Measurements from ENCODE around the gene GSDME. TPM values are rescaled to one million over a fixed set of nuclear protein-coding genes. Genes with fewer than 3 reads are reported as not detected.

Gene GSDME
- total and polyA plus RNA-seq, 4 donors, result 3.2 to 4.0 (median 3.7) TPM

DNA sequence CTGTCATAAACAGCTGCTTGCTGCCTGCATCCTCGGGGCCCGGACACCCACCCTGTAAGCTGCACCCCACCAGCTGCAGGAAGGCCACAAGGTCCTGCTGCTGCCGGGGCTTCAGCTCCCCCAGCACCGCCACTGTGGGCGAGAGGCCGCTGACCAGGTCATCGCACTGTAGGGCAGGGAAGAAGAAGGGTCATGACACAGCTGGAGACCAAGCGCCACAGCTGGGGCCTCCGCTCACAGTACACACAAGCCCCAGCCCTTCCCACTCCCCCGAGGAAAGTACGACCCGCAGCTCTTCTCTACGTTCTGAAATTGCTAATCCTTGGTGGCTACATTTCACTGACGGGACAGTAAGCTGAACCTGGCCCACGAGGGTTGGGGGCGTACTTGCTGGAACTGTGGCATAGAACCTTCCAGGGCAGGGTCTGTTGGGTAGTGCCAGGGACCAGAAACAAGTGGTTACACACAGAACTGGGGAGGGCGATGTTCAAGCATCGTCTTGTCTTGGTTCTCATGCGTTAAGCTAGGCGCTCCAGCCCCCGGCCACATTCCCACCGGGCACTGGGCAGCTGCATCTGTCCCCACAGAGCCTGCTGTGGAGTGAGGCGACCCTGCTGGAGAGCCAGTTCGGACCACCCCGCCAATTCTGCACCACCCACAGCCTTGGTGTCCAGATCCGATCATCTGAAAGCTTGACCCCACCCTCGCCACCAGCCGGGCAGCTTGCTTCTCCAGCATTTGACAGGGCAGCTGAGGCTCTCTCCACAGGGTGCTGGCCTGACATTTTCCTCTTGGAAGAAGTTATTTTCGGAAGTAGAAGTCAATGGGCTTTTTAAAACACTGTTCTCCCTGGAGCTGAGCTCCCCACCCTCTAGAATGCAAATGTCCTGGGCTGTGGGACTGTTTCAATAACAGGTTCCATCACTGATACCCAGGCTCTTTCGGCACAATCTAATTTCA is 50.8 kb downstream of the GSDME start:
- Histone ChIP-seq H3K4me1 (ENCODE audit: control insufficient read depth in 4 of 4, insufficient read depth in 4 of 4, low read length in 3 of 4) (no peaks in the 10 kb centered on the region), H3K9ac (ENCODE audit: low read depth in 1 of 2, low read length in 2 of 2) (no peak overlapping the region), H3K9me3 (ENCODE audit: control insufficient read depth in 4 of 4, low read length in 3 of 4) (no peaks in the 10 kb centered on the region), H3K27me3 (ENCODE audit: control insufficient read depth in 4 of 4, insufficient read depth in 4 of 4, low read length in 3 of 4) (no peaks in the 10 kb centered on the region), H3K27ac (ENCODE audit: low read depth in 1 of 2, low read length in 2 of 2) (no peak overlapping the region), H3K4me3 (ENCODE audit: low read depth in 1 of 3, low read length in 3 of 3) (no peak overlapping the region), H3K36me3 (ENCODE audit: control insufficient read depth in 4 of 4, insufficient read depth in 3 of 4, low read depth in 1 of 4, low read length in 3 of 4) (no peaks in the 10 kb centered on the region)
- TF ChIP-seq HNF4G (IDR thresholded peaks at IDR 0.05) (no peak), YY1 (IDR thresholded peaks at IDR 0.05) (no peak), SP1 (IDR thresholded peaks at IDR 0.05) (no peak), RAD21 (IDR thresholded peaks at IDR 0.05) (no peak), RXRA (IDR thresholded peaks at IDR 0.05) (peak; percentile 45 to 52)
- TF ChIP-seq, protein P1, sequence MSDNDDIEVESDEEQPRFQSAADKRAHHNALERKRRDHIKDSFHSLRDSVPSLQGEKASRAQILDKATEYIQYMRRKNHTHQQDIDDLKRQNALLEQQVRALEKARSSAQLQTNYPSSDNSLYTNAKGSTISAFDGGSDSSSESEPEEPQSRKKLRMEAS (IDR thresholded peaks at IDR 0.05), result no peak
- no peak for DNase-seq (ENCODE audit: low spot score)
- 90% methylated on average over 30 of the region's 30 CpGs for WGBS

GRCh38 chr7:24705461-24705954 is 51.8 kb downstream of the GSDME start:
- H3K9me3 ChIP-seq (ENCODE audit: control insufficient read depth in 4 of 4, low read length in 3 of 4), result no peaks in the 10 kb centered on the region
- no peaks in the 10 kb centered on the region for H3K36me3 ChIP-seq (ENCODE audit: control insufficient read depth in 4 of 4, insufficient read depth in 3 of 4, low read depth in 1 of 4, low read length in 3 of 4)
- no peak overlapping the region for H3K27ac ChIP-seq (ENCODE audit: low read depth in 1 of 2, low read length in 2 of 2)
- TF ChIP-seq EGR1 (IDR thresholded peaks at IDR 0.05; ENCODE audit: low read depth in 2 of 2) (no peak), SP1 (IDR thresholded peaks at IDR 0.05) (no peak), GABPA (IDR thresholded peaks at IDR 0.05 in 1 of 2, conservative IDR thresholded peaks at IDR 0.05 in 1 of 2) (no peak), ZBTB33 (IDR thresholded peaks at IDR 0.05) (no peak), NR2F2 (IDR thresholded peaks at IDR 0.05) (no peak), RXRA (IDR thresholded peaks at IDR 0.05) (no peak)
- TF ChIP-seq, protein P2, sequence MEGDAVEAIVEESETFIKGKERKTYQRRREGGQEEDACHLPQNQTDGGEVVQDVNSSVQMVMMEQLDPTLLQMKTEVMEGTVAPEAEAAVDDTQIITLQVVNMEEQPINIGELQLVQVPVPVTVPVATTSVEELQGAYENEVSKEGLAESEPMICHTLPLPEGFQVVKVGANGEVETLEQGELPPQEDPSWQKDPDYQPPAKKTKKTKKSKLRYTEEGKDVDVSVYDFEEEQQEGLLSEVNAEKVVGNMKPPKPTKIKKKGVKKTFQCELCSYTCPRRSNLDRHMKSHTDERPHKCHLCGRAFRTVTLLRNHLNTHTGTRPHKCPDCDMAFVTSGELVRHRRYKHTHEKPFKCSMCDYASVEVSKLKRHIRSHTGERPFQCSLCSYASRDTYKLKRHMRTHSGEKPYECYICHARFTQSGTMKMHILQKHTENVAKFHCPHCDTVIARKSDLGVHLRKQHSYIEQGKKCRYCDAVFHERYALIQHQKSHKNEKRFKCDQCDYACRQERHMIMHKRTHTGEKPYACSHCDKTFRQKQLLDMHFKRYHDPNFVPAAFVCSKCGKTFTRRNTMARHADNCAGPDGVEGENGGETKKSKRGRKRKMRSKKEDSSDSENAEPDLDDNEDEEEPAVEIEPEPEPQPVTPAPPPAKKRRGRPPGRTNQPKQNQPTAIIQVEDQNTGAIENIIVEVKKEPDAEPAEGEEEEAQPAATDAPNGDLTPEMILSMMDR (IDR thresholded peaks at IDR 0.05; ENCODE audit: low read depth, low read length, missing input control), result no peak
- TF ChIP-seq, protein P1 (IDR thresholded peaks at IDR 0.05), result no peak
- H3K4me1 ChIP-seq (ENCODE audit: control insufficient read depth in 4 of 4, insufficient read depth in 4 of 4, low read length in 3 of 4), result no peaks in the 10 kb centered on the region
- no peak overlapping the region for H3K9ac ChIP-seq (ENCODE audit: low read depth in 1 of 2, low read length in 2 of 2)
- H3K4me3 ChIP-seq (ENCODE audit: low read depth in 1 of 3, low read length in 3 of 3), result no peak overlapping the region
- no peak for DNase-seq (ENCODE audit: low spot score)
- no peaks in the 10 kb centered on the region for H3K27me3 ChIP-seq (ENCODE audit: control insufficient read depth in 4 of 4, insufficient read depth in 4 of 4, low read length in 3 of 4)
- WGBS, result 84% methylated on average over 5 of the region's 5 CpGs

GRCh38 chr7:24704311-24704710 is 53.0 kb downstream of the GSDME start:
- 72% methylated on average over 4 of the region's 4 CpGs for WGBS
- DNase-seq (ENCODE audit: low spot score), result no peak
- H3K36me3 ChIP-seq (ENCODE audit: control insufficient read depth in 4 of 4, insufficient read depth in 3 of 4, low read depth in 1 of 4, low read length in 3 of 4), result no peaks in the 10 kb centered on the region
- TF ChIP-seq EGR1 (IDR thresholded peaks at IDR 0.05; ENCODE audit: low read depth in 2 of 2), result no peak
- no peak for TF ChIP-seq NR2F2 (IDR thresholded peaks at IDR 0.05)
- no peak for TF ChIP-seq FOXA1 (IDR thresholded peaks at IDR 0.05)
- TF ChIP-seq, protein P2 (IDR thresholded peaks at IDR 0.05; ENCODE audit: low read depth, low read length, missing input control), result no peak
- TF ChIP-seq HNF4G (IDR thresholded peaks at IDR 0.05), result no peak
- TF ChIP-seq YY1 (IDR thresholded peaks at IDR 0.05), result no peak
- no peak for TF ChIP-seq RXRA (IDR thresholded peaks at IDR 0.05)
- TF ChIP-seq ATF3 (IDR thresholded peaks at IDR 0.05), result no peak
- TF ChIP-seq, protein P3, sequence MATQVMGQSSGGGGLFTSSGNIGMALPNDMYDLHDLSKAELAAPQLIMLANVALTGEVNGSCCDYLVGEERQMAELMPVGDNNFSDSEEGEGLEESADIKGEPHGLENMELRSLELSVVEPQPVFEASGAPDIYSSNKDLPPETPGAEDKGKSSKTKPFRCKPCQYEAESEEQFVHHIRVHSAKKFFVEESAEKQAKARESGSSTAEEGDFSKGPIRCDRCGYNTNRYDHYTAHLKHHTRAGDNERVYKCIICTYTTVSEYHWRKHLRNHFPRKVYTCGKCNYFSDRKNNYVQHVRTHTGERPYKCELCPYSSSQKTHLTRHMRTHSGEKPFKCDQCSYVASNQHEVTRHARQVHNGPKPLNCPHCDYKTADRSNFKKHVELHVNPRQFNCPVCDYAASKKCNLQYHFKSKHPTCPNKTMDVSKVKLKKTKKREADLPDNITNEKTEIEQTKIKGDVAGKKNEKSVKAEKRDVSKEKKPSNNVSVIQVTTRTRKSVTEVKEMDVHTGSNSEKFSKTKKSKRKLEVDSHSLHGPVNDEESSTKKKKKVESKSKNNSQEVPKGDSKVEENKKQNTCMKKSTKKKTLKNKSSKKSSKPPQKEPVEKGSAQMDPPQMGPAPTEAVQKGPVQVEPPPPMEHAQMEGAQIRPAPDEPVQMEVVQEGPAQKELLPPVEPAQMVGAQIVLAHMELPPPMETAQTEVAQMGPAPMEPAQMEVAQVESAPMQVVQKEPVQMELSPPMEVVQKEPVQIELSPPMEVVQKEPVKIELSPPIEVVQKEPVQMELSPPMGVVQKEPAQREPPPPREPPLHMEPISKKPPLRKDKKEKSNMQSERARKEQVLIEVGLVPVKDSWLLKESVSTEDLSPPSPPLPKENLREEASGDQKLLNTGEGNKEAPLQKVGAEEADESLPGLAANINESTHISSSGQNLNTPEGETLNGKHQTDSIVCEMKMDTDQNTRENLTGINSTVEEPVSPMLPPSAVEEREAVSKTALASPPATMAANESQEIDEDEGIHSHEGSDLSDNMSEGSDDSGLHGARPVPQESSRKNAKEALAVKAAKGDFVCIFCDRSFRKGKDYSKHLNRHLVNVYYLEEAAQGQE (IDR thresholded peaks at IDR 0.05), result no peak
- no peak for TF ChIP-seq SP1 (IDR thresholded peaks at IDR 0.05)

More at GRCh38 chr7:24704311-24704710, 53.0 kb downstream of the GSDME start:
- no peaks in the 10 kb centered on the region for H3K27me3 ChIP-seq (ENCODE audit: control insufficient read depth in 4 of 4, insufficient read depth in 4 of 4, low read length in 3 of 4)
- no peaks in the 10 kb centered on the region for H3K9me3 ChIP-seq (ENCODE audit: control insufficient read depth in 4 of 4, low read length in 3 of 4)
- H3K4me3 ChIP-seq (ENCODE audit: low read depth in 1 of 3, low read length in 3 of 3), result no peak overlapping the region
- no peaks in the 10 kb centered on the region for H3K4me1 ChIP-seq (ENCODE audit: control insufficient read depth in 4 of 4, insufficient read depth in 4 of 4, low read length in 3 of 4)
- H3K9ac ChIP-seq (ENCODE audit: low read depth in 1 of 2, low read length in 2 of 2), result no peak overlapping the region
- H3K27ac ChIP-seq (ENCODE audit: low read depth in 1 of 2, low read length in 2 of 2), result no peak overlapping the region

All from liver (tissue), 9 donors.